GM18505 (cell line): ENCODE results near the gene SOCS3.

Experiments
- ATAC-seq: cut with Tn5 transposase; IDR thresholded peaks from one replicate; pipeline ENCODE4 v1.9.1; 2021; ENCODE audit not compliant: unreplicated experiment
- POLR2A ChIP-seq: IDR thresholded peaks from 4 replicates; pipeline ENCODE4 v1.6.1; 2011; ENCODE audit warnings: borderline replicate concordance; ENCODE audit not compliant: insufficient read depth, insufficient read length; ENCODE audit errors: extremely low read depth

Gene SOCS3

GRCh38 chr17:78380370-78380769 is 20.5 kb upstream of the SOCS3 start:
- no peak for TF ChIP-seq POLR2A

GRCh38 chr17:78379131-78379491 is 19.2 kb upstream of the SOCS3 start:
- TF ChIP-seq POLR2A = no peak
- ATAC-seq = no peak

More at GRCh38 chr17:78380370-78380769, 20.5 kb upstream of the SOCS3 start:
- no peak for ATAC-seq

- no peak for ATAC-seq
- TF ChIP-seq POLR2A = peak; percentile 79
These were observed 18.6 kb upstream of the SOCS3 start, which contains the start of gene PGS1 for GRCh38 chr17:78378225-78379130. TSS of gene PGS1 (plus strand) at chr17:78378649. CDS start at chr17:78378666, 17 bp downstream.

GRCh38 chr17:78377858-78378224 is 18.0 kb upstream of the SOCS3 start:
- TF ChIP-seq POLR2A = no peak
- no peak for ATAC-seq

GRCh38 chr17:78376161-78376560 is 16.3 kb upstream of the SOCS3 start:
- TF ChIP-seq POLR2A = no peak
- no peak for ATAC-seq

- ATAC-seq = no peak
- no peak for TF ChIP-seq POLR2A
These were observed 15.7 kb upstream of the SOCS3 start for GRCh38 chr17:78375401-78376151.

DNA sequence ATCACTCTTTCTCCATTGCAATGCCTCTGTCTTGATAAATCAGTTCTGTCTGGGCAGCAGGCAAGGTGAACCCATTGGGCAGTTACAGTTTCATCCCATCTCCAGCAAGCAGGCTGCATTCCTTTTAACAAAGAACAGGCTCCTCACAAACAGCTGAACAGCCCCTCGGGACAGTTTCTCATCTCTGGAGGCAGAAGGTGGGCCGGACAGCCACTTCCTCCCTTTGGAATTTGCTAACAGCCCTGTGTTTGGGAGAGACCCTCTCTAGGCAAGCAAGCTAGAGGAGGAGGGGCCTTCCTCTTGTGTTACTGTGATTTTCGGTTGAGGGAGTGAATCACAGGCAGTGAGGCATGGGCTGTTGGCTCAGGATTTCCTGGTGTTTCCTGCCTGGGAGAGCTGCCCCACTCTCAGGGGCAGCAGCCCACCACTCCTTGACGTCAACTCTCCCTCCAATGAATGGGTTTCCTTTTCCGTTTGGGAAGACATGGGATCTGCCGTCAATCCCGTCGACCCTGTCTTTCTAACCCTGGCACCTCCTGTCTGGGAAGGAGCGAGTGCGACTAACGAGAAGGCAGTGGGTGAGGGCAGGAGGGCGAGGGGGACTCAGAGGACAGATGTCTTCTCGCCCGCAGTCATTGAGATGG is 14.9 kb upstream of the SOCS3 start:
- ATAC-seq = no peak
- TF ChIP-seq POLR2A = no peak

DNA sequence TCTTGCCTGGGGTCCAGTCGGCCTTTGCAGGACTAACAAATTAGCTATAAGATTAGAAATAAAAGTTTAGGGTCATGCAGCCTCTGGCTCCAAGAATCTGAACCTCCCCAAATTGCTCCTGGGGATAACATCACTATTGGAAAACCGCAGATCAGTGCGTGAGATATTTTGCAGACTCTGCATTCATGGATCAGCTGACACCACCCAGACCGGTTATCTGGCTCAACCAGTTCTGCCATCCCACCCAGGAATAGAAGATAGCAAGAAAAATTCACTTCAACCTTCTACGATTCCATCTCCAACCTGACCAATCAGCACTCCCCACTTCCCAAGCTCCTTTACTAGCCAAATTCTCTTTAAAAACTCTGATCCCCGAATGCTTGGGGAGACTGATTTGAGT is 14.3 kb upstream of the SOCS3 start:
- no peak for TF ChIP-seq POLR2A
- no peak for ATAC-seq

DNA sequence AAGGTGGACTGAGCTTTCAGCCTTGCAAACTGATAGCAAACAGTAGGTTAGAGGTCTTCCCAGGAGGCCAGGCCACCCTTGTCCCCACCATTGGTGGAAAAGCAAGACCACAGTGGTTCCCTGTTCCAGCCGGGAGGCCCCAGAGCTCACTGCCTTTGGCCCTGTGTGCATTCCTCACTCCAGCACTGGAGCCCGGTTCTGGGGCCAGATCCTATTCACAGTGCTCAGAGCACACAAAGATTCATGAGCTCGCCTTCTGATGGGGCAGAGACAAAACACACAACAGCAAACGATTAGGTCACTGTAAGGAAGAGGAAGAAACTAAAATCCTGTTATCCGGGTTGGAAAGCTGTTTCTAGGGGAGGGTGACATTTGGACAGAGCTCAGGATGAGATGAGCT is 13.0 kb upstream of the SOCS3 start:
- no peak for TF ChIP-seq POLR2A
- no peak for ATAC-seq

DNA sequence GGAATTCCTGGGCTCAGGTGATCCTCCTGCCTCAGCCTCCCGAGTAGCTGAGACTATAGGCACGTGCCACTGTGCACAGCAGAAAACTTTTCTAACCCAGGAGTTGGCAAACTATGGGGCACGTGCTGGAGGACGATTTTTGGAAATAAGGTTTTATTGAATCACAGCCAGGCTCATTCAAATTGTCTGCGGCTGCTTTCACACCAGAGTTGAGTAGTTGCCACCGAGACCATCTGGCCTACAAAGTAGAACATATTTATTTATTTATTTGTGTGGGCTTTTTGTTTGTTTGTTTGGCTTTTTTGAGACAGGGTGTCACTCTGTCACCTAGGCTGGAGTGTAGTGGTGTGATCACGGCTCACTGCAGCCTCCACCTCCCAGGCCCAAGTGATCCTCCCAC is 11.2 kb upstream of the SOCS3 start:
- no peak for ATAC-seq

DNA sequence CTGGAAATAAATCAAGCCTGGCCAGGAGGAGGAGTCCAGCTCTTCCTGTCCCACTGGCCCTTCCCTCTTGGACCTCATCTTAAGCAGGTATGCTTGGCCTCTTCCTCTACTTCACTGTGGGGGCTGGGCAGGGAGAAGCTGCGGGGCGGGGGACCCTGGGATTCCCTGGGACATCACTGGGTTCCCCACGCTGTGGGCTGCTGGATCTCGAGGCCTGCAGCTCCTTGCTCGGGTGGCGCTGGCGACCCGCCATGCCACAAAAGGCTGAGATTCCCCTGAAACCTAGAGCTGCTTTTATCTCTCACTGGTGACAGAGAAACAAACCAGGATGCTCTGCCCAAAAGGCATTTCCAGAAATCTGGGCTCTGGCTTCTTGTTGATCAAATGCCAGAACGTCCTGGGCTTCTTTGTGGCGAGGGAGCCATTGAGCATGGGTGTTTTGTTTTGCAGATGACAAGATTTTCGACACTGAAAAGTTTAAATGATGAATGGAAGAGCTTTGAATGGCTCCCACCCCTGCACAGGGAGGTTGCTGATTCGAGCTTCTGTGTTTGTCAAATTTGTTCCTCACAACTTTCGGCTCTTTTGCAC is 10.0 kb upstream of the SOCS3 start:
- no peak for TF ChIP-seq POLR2A
- ATAC-seq = no peak

More for the DNA sequence above, 11.2 kb upstream of the SOCS3 start:
- TF ChIP-seq POLR2A = no peak

- TF ChIP-seq POLR2A = no peak
- ATAC-seq = no peak
These were observed 9.1 kb upstream of the SOCS3 start for GRCh38 chr17:78368854-78369495.

- ATAC-seq = no peak
- TF ChIP-seq POLR2A = no peak
These were observed 8.5 kb upstream of the SOCS3 start for GRCh38 chr17:78368348-78368747.
